B cell (primary cell): ENCODE data around the gene PTCD1. TPM values are rescaled to one million over a fixed set of nuclear protein-coding genes. Genes with fewer than 3 reads are reported as not detected.

ENCODE experiments used
- ATAC-seq: fragments of 200-7000 bp; cut with Tn5 transposase; one replicate; pipeline ENCODE4 v1.10.0; 2021; ENCODE audit warnings: low read depth, mild to moderate bottlenecking, moderate number of reproducible peaks, moderate library complexity
- CTCF ChIA-PET: fragments of 350-600 bp; sonication (Branson Sonifier 250); formaldehyde crosslinking; loops from one replicate; lab custom pipeline; 2021; ENCODE audit warnings: antibody characterized with exemption, inconsistent platforms; lab: Charles Lee
- POLR2A ChIA-PET: fragments of 350-600 bp; sonication (Branson Sonifier 250); formaldehyde crosslinking; loops from one replicate; lab custom pipeline; 2021; ENCODE audit warnings: antibody characterized with exemption; lab: Charles Lee
- DNase-seq: peaks from one replicate; pipeline ENCODE4 v3.0.0; 2013
- H2AFZ ChIP-seq: 2 replicates; pipeline ENCODE4 v1.6.1; 2012; ENCODE audit warnings: mild to moderate bottlenecking, low read depth, low read length; ENCODE audit not compliant: insufficient read depth, poor library complexity, severe bottlenecking
- H3K27ac ChIP-seq, 2 donors: 1 replicate in 1 of 2; 2 replicates in 1 of 2; pipeline ENCODE4 v1.5.1; 2012 to 2013; ENCODE audit warnings: low read length in 2 of 2, mild to moderate bottlenecking in 2 of 2, moderate library complexity in 1 of 2
- H3K27me3 ChIP-seq, 4 experiments: fragments of 200-600 bp in 1 of 4; sonication (generic) in 1 of 4; replicated peaks in 1 of 4; 1 replicate in 2 of 4; 2 replicates in 2 of 4; pipeline versions ENCODE4 v1.6.1 to v1.7.0; 2013 to 2016; ENCODE audit warnings: low read length in 3 of 4, mild to moderate bottlenecking in 2 of 4, mixed read lengths in 1 of 4, moderate library complexity in 1 of 4; ENCODE audit not compliant: insufficient read depth in 4 of 4, control insufficient read depth in 3 of 4; ENCODE audit errors: control extremely low read depth in 1 of 4
- H3K36me3 ChIP-seq, 2 experiments: replicated peaks in 1 of 2; 1 replicate in 1 of 2; 2 replicates in 1 of 2; pipeline versions ENCODE4 v1.6.1 to v1.7.1; 2013; ENCODE audit warnings: low read length in 1 of 2; ENCODE audit not compliant: insufficient read depth in 2 of 2, control insufficient read depth in 1 of 2; ENCODE audit errors: control extremely low read depth in 1 of 2, extremely low read depth in 1 of 2
- H3K4me1 ChIP-seq, 2 donors: fragments of 200-600 bp in 1 of 2; sonication (generic) in 1 of 2; 1 replicate in 1 of 2; 2 replicates in 1 of 2; pipeline versions ENCODE4 v1.5.1 to v1.6.1; 2013 to 2017; ENCODE audit warnings: low read length in 2 of 2; ENCODE audit not compliant: control insufficient read depth in 2 of 2, insufficient read depth in 2 of 2
- H3K4me2 ChIP-seq: replicated peaks from 2 replicates; pipeline ENCODE3; 2012; ENCODE audit warnings: mild to moderate bottlenecking, low read depth, low read length; ENCODE audit not compliant: poor library complexity, severe bottlenecking
- H3K4me3 ChIP-seq, 5 experiments: fragments of 200-600 bp in 1 of 5; sonication (generic) in 1 of 5; 1 replicate in 3 of 5; 2 replicates in 2 of 5; pipeline versions ENCODE4 v1.5.1 to v1.7.0; 2011 to 2016; ENCODE audit warnings: low read length in 4 of 5, mild to moderate bottlenecking in 4 of 5, low read depth in 2 of 5, control low read depth in 1 of 5, moderate library complexity in 1 of 5; ENCODE audit not compliant: insufficient read depth in 1 of 5; ENCODE audit errors: control extremely low read depth in 1 of 5, extremely low read depth in 1 of 5
- H3K79me2 ChIP-seq: fragments of 200-600 bp; sonication (generic); one replicate; pipeline ENCODE4 v1.6.0; 2016; ENCODE audit warnings: low read length; ENCODE audit not compliant: control insufficient read depth, insufficient read depth
- H3K9ac ChIP-seq: fragments of 200-600 bp; sonication (generic); 2 replicates; pipeline ENCODE4 v1.6.1; 2017; ENCODE audit warnings: mild to moderate bottlenecking, low read length, moderate library complexity
- H3K9me3 ChIP-seq, 3 donors: one replicate each; pipeline versions ENCODE4 v1.6.1 to v1.7.1; 2013; ENCODE audit warnings: low read length in 2 of 3; ENCODE audit not compliant: control insufficient read depth in 2 of 3, insufficient read depth in 1 of 3; ENCODE audit errors: control extremely low read depth in 1 of 3
- H4K20me1 ChIP-seq: 2 replicates; pipeline ENCODE4 v1.6.0; 2012; ENCODE audit warnings: mild to moderate bottlenecking, low read length; ENCODE audit not compliant: insufficient read depth, control insufficient read depth, poor library complexity, severe bottlenecking
- H3K27ac Mint-ChIP-seq: one replicate; pipeline ENCODE4 v1.8.0; 2021; ENCODE audit warnings: mixed read lengths
- H3K27me3 Mint-ChIP-seq: one replicate; pipeline ENCODE4 v1.8.0; 2021; ENCODE audit warnings: mixed read lengths
- H3K4me1 Mint-ChIP-seq: one replicate; pipeline ENCODE4 v1.8.0; 2021; ENCODE audit warnings: mixed read lengths
- H3K4me3 Mint-ChIP-seq: one replicate; pipeline ENCODE4 v1.8.0; 2021; ENCODE audit warnings: mixed read lengths
- H3K9me3 Mint-ChIP-seq: one replicate; pipeline ENCODE4 v1.8.0; 2022; ENCODE audit warnings: mixed read lengths; ENCODE audit not compliant: insufficient read depth
- CTCF ChIP-seq: fragments of 200-600 bp; IDR thresholded peaks from one replicate; pipeline ENCODE4 v1.8.0; 2022; ENCODE audit warnings: antibody characterized with exemption, mild to moderate bottlenecking
- EZH2 ChIP-seq: IDR thresholded peaks from 2 replicates; pipeline ENCODE4 v1.6.1; 2012; ENCODE audit warnings: borderline replicate concordance, low read depth, mild to moderate bottlenecking, moderate library complexity, low read length; ENCODE audit not compliant: insufficient read depth, poor library complexity, severe bottlenecking
- WGBS: methylation state at CpG from one replicate; pipeline ENCODE4 v1.1.5; 2013; ENCODE audit warnings: missing lambda C conversion rate; ENCODE audit not compliant: insufficient coverage; 5-methylcytosine and 5-hydroxymethylcytosine counted together
- intact Hi-C: fragments of 100-400 bp; cut with micrococcal nuclease; formaldehyde crosslinking; loops from one replicate; pipeline ENCODE4 v1.10.0; 2022
- polyA plus RNA-seq: library from polyadenylated mRNA; depleted of rRNA; stranded (reverse); fragments of >200 nt; gene quantifications from 2 replicates; pipeline ENCODE4 v1.2.3, GENCODE V29; 2012
- total RNA-seq, 2 donors: library from RNA; stranded (reverse); fragments of 120-200 nt in 1 of 2; gene quantifications; 1 replicate in 1 of 2; 2 replicates in 1 of 2; pipeline versions ENCODE4 v1.2.3 to v1.2.4, GENCODE V29; 2013 to 2022

Gene PTCD1
- total and polyA plus RNA-seq, 2 donors (not counting 1 experiment from before 2014, with no cell fraction given) = 9.7 to 14.8 TPM

- peaks cover 7 to 70% of the 10 kb centered on the region in 2 experiments for H3K36me3 ChIP-seq
- peaks cover 20% of the 10 kb centered on the region for H3K79me2 ChIP-seq
- DNase-seq (no peak), ATAC-seq (no peak)
- H3K4me1 ChIP-seq = peaks cover 12 to 20% of the 10 kb centered on the region in 2 donors
- CTCF ChIA-PET = interaction anchor here (1.1 kb wide), 1 partner anchor 31 kb away, joined by 3 read pairs; no protein-coding TSS in a partner anchor
- WGBS = 83% methylated on average over 9 of the region's 21 CpGs
- H3K9me3 ChIP-seq = no peaks in the 10 kb centered on the region
- peaks cover 88% of the 10 kb centered on the region for H4K20me1 ChIP-seq
- TF ChIP-seq CTCF (no peak), EZH2 (no peak)
- H3K4me2 ChIP-seq = no peak overlapping the region
- no peak overlapping the region for H2AFZ ChIP-seq
- no peak overlapping the region for H3K4me3 ChIP-seq
- Mint-ChIP-seq H3K27me3 (no peaks in the 10 kb centered on the region), H3K4me3 (no peak overlapping the region), H3K27ac (peak overlapping the region; percentile 37), H3K9me3 (no peaks in the 10 kb centered on the region), H3K4me1 (peaks cover 20% of the 10 kb centered on the region)
- H3K9ac ChIP-seq = no peak overlapping the region
- intact Hi-C loops = no loop called here
- POLR2A ChIA-PET = no interaction called here
- no peak overlapping the region for H3K27ac ChIP-seq
- H3K27me3 ChIP-seq = no peaks in the 10 kb centered on the region
Measured at GRCh38 chr7:99396418-99397296, 41.9 kb downstream of the PTCD1 start.
